ENCODE measurements around the gene PPAN. TPM values are rescaled to one million over a fixed set of nuclear protein-coding genes. Genes with fewer than 3 reads are reported as not detected.
A peak's percentile ranks its signal among the peaks of the same experiment; 100 is the strongest.

PPAN gene, protein sequence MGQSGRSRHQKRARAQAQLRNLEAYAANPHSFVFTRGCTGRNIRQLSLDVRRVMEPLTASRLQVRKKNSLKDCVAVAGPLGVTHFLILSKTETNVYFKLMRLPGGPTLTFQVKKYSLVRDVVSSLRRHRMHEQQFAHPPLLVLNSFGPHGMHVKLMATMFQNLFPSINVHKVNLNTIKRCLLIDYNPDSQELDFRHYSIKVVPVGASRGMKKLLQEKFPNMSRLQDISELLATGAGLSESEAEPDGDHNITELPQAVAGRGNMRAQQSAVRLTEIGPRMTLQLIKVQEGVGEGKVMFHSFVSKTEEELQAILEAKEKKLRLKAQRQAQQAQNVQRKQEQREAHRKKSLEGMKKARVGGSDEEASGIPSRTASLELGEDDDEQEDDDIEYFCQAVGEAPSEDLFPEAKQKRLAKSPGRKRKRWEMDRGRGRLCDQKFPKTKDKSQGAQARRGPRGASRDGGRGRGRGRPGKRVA
- total RNA-seq = 20.4 and 31.2 TPM in 2 replicates

DNA sequence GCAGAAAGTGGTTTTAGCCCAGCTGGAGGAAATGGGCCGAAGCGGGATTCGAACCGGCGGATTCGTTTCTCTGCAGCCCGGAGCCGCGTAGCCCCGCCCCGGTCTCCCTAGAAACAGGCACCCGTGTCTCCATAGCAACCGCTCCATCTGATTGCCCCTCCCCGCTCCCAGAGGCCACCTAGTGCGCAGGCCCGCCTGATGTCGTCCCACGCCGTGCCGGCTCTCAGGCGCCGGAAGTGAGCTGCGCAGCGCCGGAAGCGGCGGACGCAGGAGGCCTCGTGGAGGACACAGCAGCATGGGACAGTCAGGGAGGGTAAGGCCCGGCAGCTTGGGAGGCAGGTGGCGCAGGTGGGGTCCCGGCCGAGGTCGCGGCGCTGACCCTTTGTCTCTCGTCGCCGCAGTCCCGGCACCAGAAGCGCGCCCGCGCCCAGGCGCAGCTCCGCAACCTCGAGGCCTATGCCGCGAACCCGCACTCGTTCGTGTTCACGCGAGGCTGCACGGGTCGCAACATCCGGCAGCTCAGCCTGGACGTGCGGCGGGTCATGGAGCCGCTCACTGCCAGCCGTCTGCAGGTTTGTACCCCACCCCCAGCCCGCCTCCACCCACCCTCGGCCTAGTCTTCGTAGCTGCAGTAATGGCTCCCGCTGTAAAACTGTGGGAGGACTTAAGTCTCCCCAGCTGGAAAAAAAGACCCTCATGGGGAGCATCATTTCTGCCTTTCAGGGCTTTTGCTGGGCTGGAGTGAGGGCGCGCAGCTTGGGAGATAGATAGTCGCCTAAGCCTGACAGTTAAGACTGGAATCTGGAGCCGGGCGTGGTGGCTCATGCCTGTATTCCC, at the start of gene PPAN:
Gene PPAN, plus strand, starts transcription at position 263 of the 837 bp plus-strand sequence. Its CDS starts 33 bp downstream, at position 296.

DNA sequence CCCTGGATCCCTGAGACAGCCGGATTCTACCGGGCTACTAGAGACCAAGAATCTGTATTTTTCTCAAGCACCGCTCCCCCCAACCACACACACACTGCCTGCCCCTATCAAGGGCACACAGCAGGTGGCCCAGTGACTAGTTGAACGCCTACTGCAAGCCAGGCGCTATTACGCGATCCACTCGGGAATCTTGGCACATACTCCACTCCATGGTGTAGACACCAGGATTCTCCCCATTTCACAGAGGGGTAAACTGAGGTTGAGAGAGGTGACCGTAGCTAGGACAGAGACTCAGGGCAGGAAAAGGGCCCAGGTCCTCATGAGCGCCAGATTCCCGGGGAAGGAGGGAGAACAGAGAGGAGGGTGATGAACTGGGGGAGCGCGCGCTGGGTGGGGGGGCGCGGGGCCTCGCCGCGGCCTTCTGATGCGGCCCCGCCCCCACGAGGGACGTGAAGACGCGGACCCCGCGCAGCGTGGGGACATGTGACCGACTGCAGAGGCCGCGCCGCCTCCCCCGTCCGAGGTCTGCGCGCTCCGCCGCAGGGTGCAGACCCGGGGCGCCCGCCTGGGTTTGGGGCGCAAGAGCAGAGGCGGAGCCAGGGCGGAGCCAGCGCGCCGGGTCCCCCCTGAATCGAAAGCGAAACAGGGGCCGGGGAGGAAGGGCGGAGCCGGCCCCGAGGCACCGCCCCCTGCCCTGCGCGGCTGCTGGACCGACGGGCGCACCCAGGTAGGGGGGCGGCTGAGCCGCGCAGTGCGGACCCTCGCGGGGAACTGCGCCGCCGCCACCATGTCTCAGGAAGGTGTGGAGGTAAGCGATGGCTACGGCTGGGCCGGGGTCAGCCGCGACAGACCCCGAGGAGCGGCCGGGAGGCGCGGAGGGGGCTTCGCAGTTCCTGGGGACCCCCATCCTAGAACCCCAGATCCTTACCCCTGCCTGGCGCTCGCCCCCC, 20.2 kb upstream of the PPAN start, which contains the start of gene SHFL:
Gene SHFL, plus strand, starts transcription at position 677 of the 950 bp plus-strand sequence. Its CDS starts 111 bp downstream, at position 788.

DNA sequence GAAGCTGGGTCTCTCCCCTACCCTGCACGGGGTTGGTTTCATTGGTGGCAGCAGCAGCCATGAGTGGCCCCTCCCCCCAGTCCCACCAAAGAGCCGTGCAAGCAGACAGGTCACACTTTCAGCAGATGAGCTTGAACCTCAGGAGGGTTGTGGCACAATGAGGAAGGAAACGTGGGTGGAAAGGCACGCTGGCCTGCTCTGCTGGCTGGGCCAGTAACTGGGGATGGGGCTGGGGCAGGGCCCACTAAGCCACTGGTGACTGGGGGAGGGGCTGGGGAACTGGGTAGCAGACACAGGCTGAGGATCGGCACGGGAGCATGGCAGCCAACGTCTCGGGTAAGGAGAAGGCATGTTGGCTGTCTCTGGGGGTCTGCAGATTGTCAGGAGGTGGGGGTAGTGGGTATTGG, 5.2 kb downstream of the PPAN start, which contains the start of gene P2RY11:
Gene P2RY11, plus strand, starts transcription at position 289 of the 407 bp plus-strand sequence. Its CDS starts 29 bp downstream, at position 318.

Small RNA genes within 50 kb of the gene (small RNA-seq; reads per million reads assigned to genes)
- gene SNORD105 = 22.1 reads per million, percentile 97 among the genes with 10 or more reads in this experiment
- 246 reads per million, percentile 99 among the genes with 10 or more reads in this experiment for gene SNORD105B

Other genes with a start within 250 kb of the PPAN start
- not detected in 2 replicates for gene OLFM2, start 169.8 kb upstream of the PPAN start, total RNA-seq
- gene COL5A3, start 95.9 kb upstream of the PPAN start, total RNA-seq = 0.11 TPM in 1 of 2 replicates, not detected in the other
- not detected in 2 replicates for gene RDH8, start 92.9 kb upstream of the PPAN start, total RNA-seq
- 11.2 and 19.6 TPM in 2 replicates for gene SHFL, start 20.0 kb upstream of the PPAN start, total RNA-seq
- 0.11 TPM in 1 of 2 replicates, not detected in the other for gene ANGPTL6, start 3.7 kb upstream of the PPAN start, total RNA-seq
- gene P2RY11, start 5.3 kb downstream of the PPAN start, total RNA-seq = 3.4 and 4.3 TPM in 2 replicates
- 250 and 265 TPM in 2 replicates for gene EIF3G, start 13.5 kb downstream of the PPAN start, total RNA-seq
- gene DNMT1, start 88.6 kb downstream of the PPAN start, total RNA-seq = 40.6 and 45.5 TPM in 2 replicates
- 10.6 and 18.1 TPM in 2 replicates for gene S1PR2, start 125.0 kb downstream of the PPAN start, total RNA-seq
- 31.4 and 53.6 TPM in 2 replicates for gene MRPL4, start 145.9 kb downstream of the PPAN start, total RNA-seq
- gene ICAM1, start 164.8 kb downstream of the PPAN start, total RNA-seq = 0.87 and 1.2 TPM in 2 replicates
- gene ICAM4, start 180.6 kb downstream of the PPAN start, total RNA-seq = 0.22 and 2.4 TPM in 2 replicates
- gene ICAM5, start 183.6 kb downstream of the PPAN start, total RNA-seq = 0.39 and 1.1 TPM in 2 replicates
- 0.39 and 0.87 TPM in 2 replicates for gene ZGLP1, start 203.5 kb downstream of the PPAN start, total RNA-seq
- 10.6 and 20.5 TPM in 2 replicates for gene FDX2, start 209.7 kb downstream of the PPAN start, total RNA-seq
- 9.8 and 19.5 TPM in 2 replicates for gene RAVER1, start 227.2 kb downstream of the PPAN start, total RNA-seq
- gene ICAM3, start 233.3 kb downstream of the PPAN start, total RNA-seq = 5.7 and 5.9 TPM in 2 replicates